ENCODE measurements around the gene ARHGAP9.

DNA sequence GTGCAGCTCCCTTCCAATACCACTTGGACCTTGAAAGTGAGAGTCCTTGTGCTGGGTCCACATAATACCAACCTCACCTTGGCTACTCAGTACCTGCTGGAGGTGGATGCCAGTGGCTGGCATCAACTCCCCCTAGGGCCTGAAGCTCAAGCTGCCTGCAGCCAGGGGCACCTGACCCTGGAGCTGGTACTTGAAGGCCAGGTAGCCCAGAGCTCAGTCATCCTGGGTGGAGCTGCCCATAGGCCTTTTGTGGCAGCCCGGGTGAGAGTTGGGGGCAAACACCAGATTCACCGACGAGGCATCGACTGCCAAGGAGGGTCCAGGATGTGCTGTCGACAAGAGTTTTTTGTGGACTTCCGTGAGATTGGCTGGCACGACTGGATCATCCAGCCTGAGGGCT, 30.3 kb downstream of the ARHGAP9 start:
- TF ChIP-seq CTCF (IDR thresholded peaks at IDR 0.05) (no peak), POLR2A (IDR thresholded peaks at IDR 0.05) (no peak)

Measured in suprapubic skin (tissue), 3 donors.